ENCODE results near the gene VOPP1.
"Not testable (repeated sequence)": the region's sequence is repeated elsewhere in the genome, so short reads cannot be mapped to it uniquely, and the experiment has no call there.

VOPP1 gene

GRCh38 chr7:55582656-55583055 is 10.4 kb upstream of the VOPP1 start:
- DNase-seq (ENCODE audit: low read depth, low spot score): not testable (repeated sequence)

GRCh38 chr7:55576753-55577152 is 4.5 kb upstream of the VOPP1 start:
- no peak for DNase-seq (ENCODE audit: low read depth, low spot score)

GRCh38 chr7:55575733-55576132 is 3.4 kb upstream of the VOPP1 start:
- DNase-seq (ENCODE audit: low read depth, low spot score): no peak

- no peak for DNase-seq (ENCODE audit: low read depth, low spot score)
These were observed 2.8 kb upstream of the VOPP1 start for GRCh38 chr7:55575098-55575497.

GRCh38 chr7:55574051-55574717 is 1.9 kb upstream of the VOPP1 start:
- DNase-seq (ENCODE audit: low read depth, low spot score): no peak

GRCh38 chr7:55573234-55573900 is 1.1 kb upstream of the VOPP1 start:
- DNase-seq (ENCODE audit: low read depth, low spot score): no peak

GRCh38 chr7:55571511-55572377 is 558 bp downstream of the VOPP1 start:
- no peak for DNase-seq (ENCODE audit: low read depth, low spot score)

GRCh38 chr7:55570939-55571338 is 1.4 kb downstream of the VOPP1 start:
- DNase-seq (ENCODE audit: low read depth, low spot score): no peak

- DNase-seq (ENCODE audit: low read depth, low spot score): no peak
These were observed 2.0 kb downstream of the VOPP1 start for GRCh38 chr7:55570218-55570873.

GRCh38 chr7:55569797-55570196 is 2.5 kb downstream of the VOPP1 start:
- no peak for DNase-seq (ENCODE audit: low read depth, low spot score)

- no peak for DNase-seq (ENCODE audit: low read depth, low spot score)
These were observed 3.0 kb downstream of the VOPP1 start for GRCh38 chr7:55569269-55569663.

- DNase-seq (ENCODE audit: low read depth, low spot score): no peak
These were observed 3.6 kb downstream of the VOPP1 start for GRCh38 chr7:55568613-55569268.

- DNase-seq (ENCODE audit: low read depth, low spot score): no peak
These were observed 4.7 kb downstream of the VOPP1 start for GRCh38 chr7:55567571-55567970.

- DNase-seq (ENCODE audit: low read depth, low spot score): no peak
These were observed 6.6 kb downstream of the VOPP1 start for GRCh38 chr7:55565681-55566080.

- DNase-seq (ENCODE audit: low read depth, low spot score): no peak
These were observed 8.5 kb downstream of the VOPP1 start for GRCh38 chr7:55563596-55564325.

- no peak for DNase-seq (ENCODE audit: low read depth, low spot score)
These were observed 10.6 kb downstream of the VOPP1 start for GRCh38 chr7:55561690-55562089.

GRCh38 chr7:55558962-55559920 is 13.1 kb downstream of the VOPP1 start:
- no peak for DNase-seq (ENCODE audit: low read depth, low spot score)

GRCh38 chr7:55557666-55558188 is 14.6 kb downstream of the VOPP1 start:
- DNase-seq (ENCODE audit: low read depth, low spot score): no peak

- no peak for DNase-seq (ENCODE audit: low read depth, low spot score)
These were observed 15.8 kb downstream of the VOPP1 start for GRCh38 chr7:55556492-55556891.

Data from iPS DF 19.7 (cell line).